ENCODE measurements around the gene EZR.

Gene EZR

GRCh38 chr6:158769234-158769770, 49.9 kb downstream of the EZR start:
- no peak for DNase-seq
- Histone ChIP-seq H3K14ac (ENCODE audit: low read length in 2 of 2) (no peak overlapping the region), H3K27me3 (ENCODE audit: control insufficient read depth in 1 of 2, insufficient read depth in 1 of 2, low read length in 2 of 2) (no peaks in the 10 kb centered on the region), H3K36me3 (ENCODE audit: control insufficient read depth in 1 of 2, insufficient read depth in 2 of 2, low read depth in 1 of 2, low read length in 2 of 2) (peaks cover 28 to 92% of the 10 kb centered on the region in 2 experiments), H4K8ac (ENCODE audit: low read length) (no peak overlapping the region), H3K9me3 (ENCODE audit: control insufficient read depth, low read length) (no peaks in the 10 kb centered on the region), H3K79me1 (replicated peaks; ENCODE audit: low read length, poor library complexity, severe bottlenecking) (peaks cover 40% of the 10 kb centered on the region), H4K91ac (ENCODE audit: low read length) (no peak overlapping the region), H2BK5ac (ENCODE audit: low read depth, low read length, poor library complexity, severe bottlenecking) (no peak overlapping the region), H3K4ac (ENCODE audit: low read depth in 1 of 2, low read length in 2 of 2) (no peak overlapping the region), H3K4me1 (ENCODE audit: control insufficient read depth, insufficient read depth, low read depth, low read length) (peaks cover 15% of the 10 kb centered on the region), H2BK15ac (ENCODE audit: low read depth, poor library complexity, severe bottlenecking) (no peak overlapping the region), H3K18ac (ENCODE audit: low read depth in 1 of 2, low read length in 2 of 2) (no peak overlapping the region), H3K23ac (ENCODE audit: low read length in 2 of 2) (no peak overlapping the region), H3K4me2 (ENCODE audit: low read length, poor library complexity, severe bottlenecking) (no peak overlapping the region), H2BK120ac (ENCODE audit: low read depth, low read length) (no peak overlapping the region), H3K4me3 (ENCODE audit: insufficient read depth in 1 of 2, low read depth in 1 of 2, low read length in 2 of 2) (no peak overlapping the region), H2AFZ (ENCODE audit: low read depth, low read length) (no peak overlapping the region), H3K27ac (ENCODE audit: low read length, poor library complexity, severe bottlenecking) (no peak overlapping the region), H2BK12ac (ENCODE audit: low read length in 2 of 2) (no peak overlapping the region), H2AK5ac (ENCODE audit: low read length, severe bottlenecking) (no peak overlapping the region), H3K9ac (ENCODE audit: low read length) (no peak overlapping the region)
- 100% methylated on average over 13 of the region's 13 CpGs for WGBS

- Histone ChIP-seq H3K79me1 (replicated peaks; ENCODE audit: low read length, poor library complexity, severe bottlenecking) (peaks cover 38% of the 10 kb centered on the region), H2AK5ac (ENCODE audit: low read length, severe bottlenecking) (no peak overlapping the region), H3K4me2 (ENCODE audit: low read length, poor library complexity, severe bottlenecking) (no peak overlapping the region), H3K23ac (ENCODE audit: low read length in 2 of 2) (no peak overlapping the region), H3K4me1 (ENCODE audit: control insufficient read depth, insufficient read depth, low read depth, low read length) (peaks cover 9% of the 10 kb centered on the region), H3K9ac (ENCODE audit: low read length) (no peak overlapping the region), H2BK15ac (ENCODE audit: low read depth, poor library complexity, severe bottlenecking) (no peak overlapping the region), H3K4me3 (ENCODE audit: insufficient read depth in 1 of 2, low read depth in 1 of 2, low read length in 2 of 2) (no peak overlapping the region), H2AFZ (ENCODE audit: low read depth, low read length) (no peak overlapping the region), H4K91ac (ENCODE audit: low read length) (no peak overlapping the region), H2BK120ac (ENCODE audit: low read depth, low read length) (no peak overlapping the region), H3K4ac (ENCODE audit: low read depth in 1 of 2, low read length in 2 of 2) (no peak overlapping the region), H3K27me3 (ENCODE audit: control insufficient read depth in 1 of 2, insufficient read depth in 1 of 2, low read length in 2 of 2) (no peaks in the 10 kb centered on the region), H2BK5ac (ENCODE audit: low read depth, low read length, poor library complexity, severe bottlenecking) (no peak overlapping the region), H2BK12ac (ENCODE audit: low read length in 2 of 2) (no peak overlapping the region), H3K18ac (ENCODE audit: low read depth in 1 of 2, low read length in 2 of 2) (no peak overlapping the region), H3K36me3 (ENCODE audit: control insufficient read depth in 1 of 2, insufficient read depth in 2 of 2, low read depth in 1 of 2, low read length in 2 of 2) (peaks cover 25 to 95% of the 10 kb centered on the region in 2 experiments), H3K27ac (ENCODE audit: low read length, poor library complexity, severe bottlenecking) (no peak overlapping the region), H3K14ac (ENCODE audit: low read length in 2 of 2) (no peak overlapping the region), H4K8ac (ENCODE audit: low read length) (no peak overlapping the region), H3K9me3 (ENCODE audit: control insufficient read depth, low read length) (no peaks in the 10 kb centered on the region)
- no peak for DNase-seq
- 94% methylated on average over 8 of the region's 8 CpGs for WGBS
Observed at GRCh38 chr6:158768436-158768835, 50.7 kb downstream of the EZR start.

GRCh38 chr6:158767709-158768108, 51.5 kb downstream of the EZR start:
- no peak overlapping the region for H2BK5ac ChIP-seq (ENCODE audit: low read depth, low read length, poor library complexity, severe bottlenecking)
- no peak overlapping the region for H2AK5ac ChIP-seq (ENCODE audit: low read length, severe bottlenecking)
- 100% methylated on average over 3 of the region's 6 CpGs for WGBS
- no peaks in the 10 kb centered on the region for H3K27me3 ChIP-seq (ENCODE audit: control insufficient read depth in 1 of 2, insufficient read depth in 1 of 2, low read length in 2 of 2)
- peaks cover 38% of the 10 kb centered on the region for H3K79me1 ChIP-seq (replicated peaks; ENCODE audit: low read length, poor library complexity, severe bottlenecking)
- H2AFZ ChIP-seq (ENCODE audit: low read depth, low read length) = no peak overlapping the region
- no peak overlapping the region for H3K9ac ChIP-seq (ENCODE audit: low read length)
- DNase-seq = no peak
- H2BK15ac ChIP-seq (ENCODE audit: low read depth, poor library complexity, severe bottlenecking) = no peak overlapping the region
- H3K4ac ChIP-seq (ENCODE audit: low read depth in 1 of 2, low read length in 2 of 2) = no peak overlapping the region
- H4K91ac ChIP-seq (ENCODE audit: low read length) = no peak overlapping the region
- no peak overlapping the region for H3K18ac ChIP-seq (ENCODE audit: low read depth in 1 of 2, low read length in 2 of 2)
- H3K4me3 ChIP-seq (ENCODE audit: insufficient read depth in 1 of 2, low read depth in 1 of 2, low read length in 2 of 2) = no peak overlapping the region
- H3K36me3 ChIP-seq (ENCODE audit: control insufficient read depth in 1 of 2, insufficient read depth in 2 of 2, low read depth in 1 of 2, low read length in 2 of 2) = peaks cover 25 to 94% of the 10 kb centered on the region in 2 experiments
- H3K27ac ChIP-seq (ENCODE audit: low read length, poor library complexity, severe bottlenecking) = no peak overlapping the region
- H3K4me2 ChIP-seq (ENCODE audit: low read length, poor library complexity, severe bottlenecking) = no peak overlapping the region
- H2BK120ac ChIP-seq (ENCODE audit: low read depth, low read length) = no peak overlapping the region
- peaks cover 7% of the 10 kb centered on the region for H3K4me1 ChIP-seq (ENCODE audit: control insufficient read depth, insufficient read depth, low read depth, low read length)
- no peak overlapping the region for H2BK12ac ChIP-seq (ENCODE audit: low read length in 2 of 2)
- no peak overlapping the region for H4K8ac ChIP-seq (ENCODE audit: low read length)
- H3K14ac ChIP-seq (ENCODE audit: low read length in 2 of 2) = no peak overlapping the region
- no peak overlapping the region for H3K23ac ChIP-seq (ENCODE audit: low read length in 2 of 2)
- no peaks in the 10 kb centered on the region for H3K9me3 ChIP-seq (ENCODE audit: control insufficient read depth, low read length)

GRCh38 chr6:158766621-158767455, 52.3 kb downstream of the EZR start:
- Histone ChIP-seq H3K4ac (ENCODE audit: low read depth in 1 of 2, low read length in 2 of 2) (no peak overlapping the region), H2AK5ac (ENCODE audit: low read length, severe bottlenecking) (no peak overlapping the region), H2BK120ac (ENCODE audit: low read depth, low read length) (no peak overlapping the region), H3K4me2 (ENCODE audit: low read length, poor library complexity, severe bottlenecking) (no peak overlapping the region), H2AFZ (ENCODE audit: low read depth, low read length) (no peak overlapping the region), H3K4me3 (ENCODE audit: insufficient read depth in 1 of 2, low read depth in 1 of 2, low read length in 2 of 2) (no peak overlapping the region), H3K18ac (ENCODE audit: low read depth in 1 of 2, low read length in 2 of 2) (no peak overlapping the region), H3K4me1 (ENCODE audit: control insufficient read depth, insufficient read depth, low read depth, low read length) (peaks cover 3% of the 10 kb centered on the region), H3K27me3 (ENCODE audit: control insufficient read depth in 1 of 2, insufficient read depth in 1 of 2, low read length in 2 of 2) (no peaks in the 10 kb centered on the region), H4K8ac (ENCODE audit: low read length) (no peak overlapping the region), H2BK5ac (ENCODE audit: low read depth, low read length, poor library complexity, severe bottlenecking) (no peak overlapping the region), H3K27ac (ENCODE audit: low read length, poor library complexity, severe bottlenecking) (no peak overlapping the region), H4K91ac (ENCODE audit: low read length) (no peak overlapping the region), H2BK15ac (ENCODE audit: low read depth, poor library complexity, severe bottlenecking) (no peak overlapping the region), H2BK12ac (ENCODE audit: low read length in 2 of 2) (no peak overlapping the region), H3K9ac (ENCODE audit: low read length) (no peak overlapping the region), H3K36me3 (ENCODE audit: control insufficient read depth in 1 of 2, insufficient read depth in 2 of 2, low read depth in 1 of 2, low read length in 2 of 2) (peaks cover 25 to 86% of the 10 kb centered on the region in 2 experiments), H3K23ac (ENCODE audit: low read length in 2 of 2) (no peak overlapping the region), H3K14ac (ENCODE audit: low read length in 2 of 2) (no peak overlapping the region), H3K9me3 (ENCODE audit: control insufficient read depth, low read length) (no peaks in the 10 kb centered on the region), H3K79me1 (replicated peaks; ENCODE audit: low read length, poor library complexity, severe bottlenecking) (peaks cover 33% of the 10 kb centered on the region)
- DNase-seq = no peak
- 97% methylated on average over 38 of the region's 38 CpGs for WGBS

Measured in mesenchymal stem cell (in vitro differentiated cells and primary cell).